ENCODE data around the gene ZNF253. TPM values are rescaled to one million over a fixed set of nuclear protein-coding genes. Genes with fewer than 3 reads are reported as not detected.

The ZNF253 gene
- total and polyA plus RNA-seq, 9 of the 15 experiments (the other 6 are each of a cell fraction or from before 2014, with no cell fraction given) = 4.0 to 14.4 (median 7.5) TPM

DNA sequence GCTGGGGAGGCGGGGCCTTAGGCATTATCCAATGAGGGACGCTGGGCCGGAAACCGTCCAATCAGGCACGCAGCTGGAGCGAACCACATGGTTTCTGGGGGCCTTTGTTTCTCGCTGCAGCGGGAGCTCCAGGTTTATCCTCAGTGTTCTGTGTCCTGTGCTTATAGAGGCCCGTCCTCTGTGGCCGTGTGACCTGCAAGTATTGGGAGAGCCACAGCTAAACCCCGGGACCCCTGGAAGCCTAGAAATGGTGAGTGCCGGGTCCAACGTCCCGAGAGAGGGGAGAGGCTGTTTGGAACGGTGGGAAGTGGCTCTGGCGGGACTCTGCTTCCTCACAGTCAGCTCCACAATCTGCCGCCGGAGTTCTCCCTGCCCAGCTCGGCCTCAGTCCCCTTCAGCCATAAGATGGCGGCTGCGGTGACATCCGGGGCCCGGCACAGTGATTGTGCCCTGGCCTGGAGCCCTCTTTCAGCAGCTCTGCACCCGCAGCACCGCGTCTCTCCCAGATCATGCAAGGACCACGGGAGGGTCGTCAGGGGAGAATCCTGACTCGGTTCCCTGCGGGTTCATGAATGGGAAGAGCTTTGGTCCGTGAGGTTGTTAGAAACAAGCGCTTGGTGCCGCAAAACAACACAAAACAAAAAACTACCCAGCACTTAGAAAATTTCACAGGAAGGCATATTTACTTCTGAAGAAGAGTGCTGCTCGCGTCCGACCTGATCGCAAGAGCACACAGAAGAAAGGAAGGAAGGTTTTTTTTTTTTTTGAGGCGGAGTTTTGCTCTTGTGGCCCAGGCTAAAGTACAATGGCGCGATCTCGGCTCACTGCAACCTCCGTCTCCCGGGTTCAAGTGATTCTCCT, at the start of gene ZNF253 (continued):
- TF ChIP-seq, protein P1, sequence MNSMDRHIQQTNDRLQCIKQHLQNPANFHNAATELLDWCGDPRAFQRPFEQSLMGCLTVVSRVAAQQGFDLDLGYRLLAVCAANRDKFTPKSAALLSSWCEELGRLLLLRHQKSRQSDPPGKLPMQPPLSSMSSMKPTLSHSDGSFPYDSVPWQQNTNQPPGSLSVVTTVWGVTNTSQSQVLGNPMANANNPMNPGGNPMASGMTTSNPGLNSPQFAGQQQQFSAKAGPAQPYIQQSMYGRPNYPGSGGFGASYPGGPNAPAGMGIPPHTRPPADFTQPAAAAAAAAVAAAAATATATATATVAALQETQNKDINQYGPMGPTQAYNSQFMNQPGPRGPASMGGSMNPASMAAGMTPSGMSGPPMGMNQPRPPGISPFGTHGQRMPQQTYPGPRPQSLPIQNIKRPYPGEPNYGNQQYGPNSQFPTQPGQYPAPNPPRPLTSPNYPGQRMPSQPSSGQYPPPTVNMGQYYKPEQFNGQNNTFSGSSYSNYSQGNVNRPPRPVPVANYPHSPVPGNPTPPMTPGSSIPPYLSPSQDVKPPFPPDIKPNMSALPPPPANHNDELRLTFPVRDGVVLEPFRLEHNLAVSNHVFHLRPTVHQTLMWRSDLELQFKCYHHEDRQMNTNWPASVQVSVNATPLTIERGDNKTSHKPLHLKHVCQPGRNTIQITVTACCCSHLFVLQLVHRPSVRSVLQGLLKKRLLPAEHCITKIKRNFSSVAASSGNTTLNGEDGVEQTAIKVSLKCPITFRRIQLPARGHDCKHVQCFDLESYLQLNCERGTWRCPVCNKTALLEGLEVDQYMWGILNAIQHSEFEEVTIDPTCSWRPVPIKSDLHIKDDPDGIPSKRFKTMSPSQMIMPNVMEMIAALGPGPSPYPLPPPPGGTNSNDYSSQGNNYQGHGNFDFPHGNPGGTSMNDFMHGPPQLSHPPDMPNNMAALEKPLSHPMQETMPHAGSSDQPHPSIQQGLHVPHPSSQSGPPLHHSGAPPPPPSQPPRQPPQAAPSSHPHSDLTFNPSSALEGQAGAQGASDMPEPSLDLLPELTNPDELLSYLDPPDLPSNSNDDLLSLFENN (IDR thresholded peaks at IDR 0.05; ENCODE audit: low read depth in 2 of 2, low read length in 2 of 2) = no peak
- TF ChIP-seq HNRNPH1 (optimal IDR thresholded peaks at IDR 0.05; ENCODE audit: low read depth, low read length) (no peak), WHSC1 (IDR thresholded peaks at IDR 0.05; ENCODE audit: low read length) (no peak), SPI1 (IDR thresholded peaks at IDR 0.05; ENCODE audit: borderline replicate concordance, low read depth, low read length) (0 out of 2 replicates have a peak, but pooled peaks have one; percentile 25), CC2D1A (IDR thresholded peaks at IDR 0.05) (peak; percentile 73), ELK1 (CRISPR knock-in tag; IDR thresholded peaks at IDR 0.05) (no peak), ZNF3 (CRISPR knock-in tag; IDR thresholded peaks at IDR 0.05) (no peak), ZNF133 (CRISPR knock-in tag; IDR thresholded peaks at IDR 0.05) (no peak), FOXP1 (CRISPR knock-in tag; IDR thresholded peaks at IDR 0.05) (no peak), PHB2 (IDR thresholded peaks at IDR 0.05; ENCODE audit: low read depth) (no peak), ZNF124 (CRISPR knock-in tag; IDR thresholded peaks at IDR 0.05) (no peak), ZNF592 (IDR thresholded peaks at IDR 0.05) (peak; percentile 49; the same call in 1 of the 2 replicates), HNRNPK (IDR thresholded peaks at IDR 0.05; ENCODE audit: low read depth, low read length, poor library complexity, severe bottlenecking) (no peak), NELFE (IDR thresholded peaks at IDR 0.05; ENCODE audit: insufficient read depth, insufficient read length) (no peak)
- TF ChIP-seq, protein P2, sequence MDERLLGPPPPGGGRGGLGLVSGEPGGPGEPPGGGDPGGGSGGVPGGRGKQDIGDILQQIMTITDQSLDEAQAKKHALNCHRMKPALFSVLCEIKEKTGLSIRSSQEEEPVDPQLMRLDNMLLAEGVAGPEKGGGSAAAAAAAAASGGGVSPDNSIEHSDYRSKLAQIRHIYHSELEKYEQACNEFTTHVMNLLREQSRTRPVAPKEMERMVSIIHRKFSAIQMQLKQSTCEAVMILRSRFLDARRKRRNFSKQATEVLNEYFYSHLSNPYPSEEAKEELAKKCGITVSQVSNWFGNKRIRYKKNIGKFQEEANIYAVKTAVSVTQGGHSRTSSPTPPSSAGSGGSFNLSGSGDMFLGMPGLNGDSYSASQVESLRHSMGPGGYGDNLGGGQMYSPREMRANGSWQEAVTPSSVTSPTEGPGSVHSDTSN (CRISPR knock-in tag; IDR thresholded peaks at IDR 0.05; ENCODE audit: low read depth) = no peak
- TF ChIP-seq, protein P2 (tag; conservative IDR thresholded peaks at IDR 0.05; ENCODE audit: low read depth) = no peak

Data from K562 (cell line).